ENCODE measurements around the gene MYO6. TPM values are rescaled to one million over a fixed set of nuclear protein-coding genes. Genes with fewer than 3 reads are reported as not detected.

MYO6 gene
- total RNA-seq, 1 experiment from 2014 or later = 44.1 TPM

DNA sequence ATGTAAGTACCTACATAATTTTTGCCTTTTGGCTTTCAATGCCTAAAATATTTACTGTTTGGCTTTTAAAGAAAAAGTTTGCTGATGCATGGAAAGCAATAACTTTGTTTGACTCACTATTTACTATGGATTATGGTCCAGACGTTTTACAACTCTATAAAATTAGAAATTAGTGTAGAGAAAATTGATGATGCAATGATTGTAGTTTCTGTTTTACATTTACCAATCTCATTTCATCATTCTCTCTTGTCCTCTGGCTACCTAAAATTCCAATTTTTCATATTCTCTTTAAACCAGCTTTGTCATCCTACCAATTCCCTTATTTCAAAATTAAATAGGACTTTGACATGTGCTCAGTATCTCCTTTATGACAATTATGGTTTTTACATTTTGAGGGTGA lies 192.5 kb downstream of the MYO6 start:
- Histone ChIP-seq H3K9ac (ENCODE audit: low read length) (no peak overlapping the region), H3K27ac (ENCODE audit: low read depth, low read length) (no peak overlapping the region), H3K4me1 (ENCODE audit: control insufficient read depth in 1 of 2, insufficient read depth in 2 of 2, low read length in 2 of 2) (no peaks in the 10 kb centered on the region), H3K79me2 (ENCODE audit: insufficient read depth, low read length) (no peaks in the 10 kb centered on the region), H3K9me2 (ENCODE audit: insufficient read depth) (no peaks in the 10 kb centered on the region), H3K4me3 (replicated peaks in 1 of 2; ENCODE audit: low read depth in 1 of 2, low read length in 2 of 2) (no peak overlapping the region), H2AFZ (ENCODE audit: low read depth, low read length, poor library complexity, severe bottlenecking) (no peak overlapping the region), H4K20me1 (ENCODE audit: insufficient read depth) (no peaks in the 10 kb centered on the region), H3K4me2 (ENCODE audit: low read length) (no peak overlapping the region), H3K36me3 (ENCODE audit: control insufficient read depth in 1 of 2, insufficient read depth in 2 of 2, low read length in 2 of 2) (no peaks in the 10 kb centered on the region), H3K9me3 (ENCODE audit: control insufficient read depth in 1 of 2, insufficient read depth in 1 of 2, low read depth in 1 of 2, low read length in 2 of 2) (no peaks in the 10 kb centered on the region), H3K27me3 (ENCODE audit: insufficient read depth, low read length) (no peaks in the 10 kb centered on the region)
- TF ChIP-seq ELF1 (IDR thresholded peaks at IDR 0.05; ENCODE audit: borderline replicate concordance, low read depth) = no peak
- no peak for TF ChIP-seq CEBPB (IDR thresholded peaks at IDR 0.05; ENCODE audit: low read depth)
- CTCF ChIA-PET = no interaction called here
- intact Hi-C loops (cut with micrococcal nuclease) = no loop called here
- POLR2A ChIA-PET = no interaction called here
- RAD21 ChIA-PET (ENCODE audit: low non-redundant PET in 1 of 2, low total read pairs in 2 of 2, uncharacterized antibody in 2 of 2, unreplicated experiment in 2 of 2) = no interaction called here
- no TSS peak for BruUV-seq (replicated peaks)
- ATAC-seq (no peak), DNase-seq (ENCODE audit: low read depth, low spot score) (no peak)

DNA sequence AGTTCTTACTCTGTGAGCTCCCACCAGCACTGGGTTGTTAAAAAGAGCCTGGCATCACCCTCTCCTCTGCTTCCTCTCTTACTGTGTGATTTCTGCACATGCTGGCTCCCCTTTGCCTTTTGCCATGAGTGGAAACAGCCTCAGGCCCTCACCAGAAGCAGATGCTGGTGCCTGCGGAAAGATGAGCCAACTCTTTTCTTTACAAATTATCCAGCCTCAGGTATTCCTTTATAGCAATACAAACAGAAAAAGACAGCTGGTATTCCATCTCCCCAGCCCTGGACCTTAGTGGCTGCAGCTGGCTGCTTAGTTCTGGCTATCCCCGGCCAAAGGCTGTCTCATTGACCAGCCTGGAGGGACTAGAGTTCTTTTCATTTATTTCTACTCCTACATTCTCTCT lies 194.3 kb downstream of the MYO6 start:
- BruUV-seq (replicated peaks) = no TSS peak
- Histone ChIP-seq H3K79me2 (ENCODE audit: insufficient read depth, low read length) (no peaks in the 10 kb centered on the region), H2AFZ (ENCODE audit: low read depth, low read length, poor library complexity, severe bottlenecking) (no peak overlapping the region), H3K4me2 (ENCODE audit: low read length) (no peak overlapping the region), H3K27ac (ENCODE audit: low read depth, low read length) (no peak overlapping the region), H3K9ac (ENCODE audit: low read length) (no peak overlapping the region), H4K20me1 (ENCODE audit: insufficient read depth) (no peaks in the 10 kb centered on the region), H3K4me1 (ENCODE audit: control insufficient read depth in 1 of 2, insufficient read depth in 2 of 2, low read length in 2 of 2) (no peaks in the 10 kb centered on the region), H3K27me3 (ENCODE audit: insufficient read depth, low read length) (no peaks in the 10 kb centered on the region), H3K36me3 (ENCODE audit: control insufficient read depth in 1 of 2, insufficient read depth in 2 of 2, low read length in 2 of 2) (no peaks in the 10 kb centered on the region), H3K4me3 (replicated peaks in 1 of 2; ENCODE audit: low read depth in 1 of 2, low read length in 2 of 2) (no peak overlapping the region), H3K9me2 (ENCODE audit: insufficient read depth) (no peaks in the 10 kb centered on the region), H3K9me3 (ENCODE audit: control insufficient read depth in 1 of 2, insufficient read depth in 1 of 2, low read depth in 1 of 2, low read length in 2 of 2) (no peaks in the 10 kb centered on the region)
- TF ChIP-seq EGR1 (IDR thresholded peaks at IDR 0.05; ENCODE audit: low read depth) = no peak
- no peak for TF ChIP-seq RAD21 (IDR thresholded peaks at IDR 0.05; ENCODE audit: low read depth)
- no peak for TF ChIP-seq POLR2AphosphoS5 (IDR thresholded peaks at IDR 0.05; ENCODE audit: low read depth, low read length)
- TF ChIP-seq EZH2phosphoT487 (IDR thresholded peaks at IDR 0.05; ENCODE audit: borderline replicate concordance) = no peak
- TF ChIP-seq JUND (IDR thresholded peaks at IDR 0.05) = no peak
- TF ChIP-seq FOSL1 (IDR thresholded peaks at IDR 0.05; ENCODE audit: low read depth) = no peak
- TF ChIP-seq, protein P1, sequence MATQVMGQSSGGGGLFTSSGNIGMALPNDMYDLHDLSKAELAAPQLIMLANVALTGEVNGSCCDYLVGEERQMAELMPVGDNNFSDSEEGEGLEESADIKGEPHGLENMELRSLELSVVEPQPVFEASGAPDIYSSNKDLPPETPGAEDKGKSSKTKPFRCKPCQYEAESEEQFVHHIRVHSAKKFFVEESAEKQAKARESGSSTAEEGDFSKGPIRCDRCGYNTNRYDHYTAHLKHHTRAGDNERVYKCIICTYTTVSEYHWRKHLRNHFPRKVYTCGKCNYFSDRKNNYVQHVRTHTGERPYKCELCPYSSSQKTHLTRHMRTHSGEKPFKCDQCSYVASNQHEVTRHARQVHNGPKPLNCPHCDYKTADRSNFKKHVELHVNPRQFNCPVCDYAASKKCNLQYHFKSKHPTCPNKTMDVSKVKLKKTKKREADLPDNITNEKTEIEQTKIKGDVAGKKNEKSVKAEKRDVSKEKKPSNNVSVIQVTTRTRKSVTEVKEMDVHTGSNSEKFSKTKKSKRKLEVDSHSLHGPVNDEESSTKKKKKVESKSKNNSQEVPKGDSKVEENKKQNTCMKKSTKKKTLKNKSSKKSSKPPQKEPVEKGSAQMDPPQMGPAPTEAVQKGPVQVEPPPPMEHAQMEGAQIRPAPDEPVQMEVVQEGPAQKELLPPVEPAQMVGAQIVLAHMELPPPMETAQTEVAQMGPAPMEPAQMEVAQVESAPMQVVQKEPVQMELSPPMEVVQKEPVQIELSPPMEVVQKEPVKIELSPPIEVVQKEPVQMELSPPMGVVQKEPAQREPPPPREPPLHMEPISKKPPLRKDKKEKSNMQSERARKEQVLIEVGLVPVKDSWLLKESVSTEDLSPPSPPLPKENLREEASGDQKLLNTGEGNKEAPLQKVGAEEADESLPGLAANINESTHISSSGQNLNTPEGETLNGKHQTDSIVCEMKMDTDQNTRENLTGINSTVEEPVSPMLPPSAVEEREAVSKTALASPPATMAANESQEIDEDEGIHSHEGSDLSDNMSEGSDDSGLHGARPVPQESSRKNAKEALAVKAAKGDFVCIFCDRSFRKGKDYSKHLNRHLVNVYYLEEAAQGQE (IDR thresholded peaks at IDR 0.05; ENCODE audit: low read depth) = no peak
- no peak for TF ChIP-seq CBX3 (IDR thresholded peaks at IDR 0.05; ENCODE audit: low read depth)
- TF ChIP-seq ELF1 (IDR thresholded peaks at IDR 0.05; ENCODE audit: borderline replicate concordance, low read depth) = no peak
- no peak for TF ChIP-seq YY1 (IDR thresholded peaks at IDR 0.05; ENCODE audit: extremely low read depth, insufficient replicate concordance, low read depth, low read length)
- ATAC-seq = no peak
- no peak for DNase-seq (ENCODE audit: low read depth, low spot score)
- CTCF ChIA-PET = no interaction called here
- intact Hi-C loops (cut with micrococcal nuclease) = no loop called here
- RAD21 ChIA-PET (ENCODE audit: low non-redundant PET in 1 of 2, low total read pairs in 2 of 2, uncharacterized antibody in 2 of 2, unreplicated experiment in 2 of 2) = no interaction called here
- POLR2A ChIA-PET = no interaction called here

Data from HCT116 (cell line).